ENCODE results near the gene PRLHR. TPM values are rescaled to one million over a fixed set of nuclear protein-coding genes. Genes with fewer than 3 reads are reported as not detected.

PRLHR gene
- total RNA-seq, 1 donor: not detected

DNA sequence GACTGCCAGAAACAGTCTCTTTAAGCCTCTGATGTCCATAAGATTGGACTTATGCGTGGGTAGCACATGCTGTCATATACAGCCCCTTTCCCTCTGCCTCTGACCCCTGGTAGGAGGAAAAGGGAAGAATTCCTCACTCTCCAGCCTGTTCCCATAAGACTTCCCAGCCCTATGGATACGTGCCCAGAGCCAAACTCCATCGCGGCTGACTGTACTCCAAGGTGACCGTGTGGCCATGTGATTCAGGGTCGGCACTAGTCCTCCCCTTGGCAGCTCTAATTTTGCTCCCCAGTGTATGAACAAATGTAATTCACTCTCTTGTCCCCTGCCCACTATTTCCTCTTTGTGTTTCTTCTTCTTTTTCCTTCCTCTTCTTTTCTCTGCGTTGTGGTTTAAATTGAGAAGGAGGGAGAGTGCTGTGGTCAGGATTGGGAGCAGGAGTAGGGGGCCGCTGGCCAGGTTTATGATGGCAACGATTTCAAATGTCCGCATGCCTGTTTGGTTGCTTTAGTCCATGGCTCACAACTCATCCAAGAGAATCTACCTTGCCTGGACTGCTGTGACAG is 43.8 kb downstream of the PRLHR start:
- no peaks in the 10 kb centered on the region for H3K4me1 ChIP-seq (ENCODE audit: insufficient read depth, low read length)
- H2AFZ ChIP-seq (ENCODE audit: low read length): no peak overlapping the region
- H3K4me3 ChIP-seq (ENCODE audit: insufficient read depth, low read length): no peak overlapping the region
- H4K20me1 ChIP-seq (ENCODE audit: insufficient read depth, low read length): no peaks in the 10 kb centered on the region
- H3K4me2 ChIP-seq (ENCODE audit: insufficient read depth, low read length): no peak overlapping the region
- H3K27me3 ChIP-seq (ENCODE audit: insufficient read depth, low read length): no peaks in the 10 kb centered on the region
- H3K79me2 ChIP-seq (ENCODE audit: insufficient read depth, low read length): no peaks in the 10 kb centered on the region
- no peaks in the 10 kb centered on the region for H3K36me3 ChIP-seq (ENCODE audit: insufficient read depth, low read length)
- no peak overlapping the region for H3K27ac ChIP-seq (ENCODE audit: low read depth, low read length)
- DNase-seq (ENCODE audit: insufficient read length, low spot score, missing footprints): no peak
- TF ChIP-seq, protein P1, sequence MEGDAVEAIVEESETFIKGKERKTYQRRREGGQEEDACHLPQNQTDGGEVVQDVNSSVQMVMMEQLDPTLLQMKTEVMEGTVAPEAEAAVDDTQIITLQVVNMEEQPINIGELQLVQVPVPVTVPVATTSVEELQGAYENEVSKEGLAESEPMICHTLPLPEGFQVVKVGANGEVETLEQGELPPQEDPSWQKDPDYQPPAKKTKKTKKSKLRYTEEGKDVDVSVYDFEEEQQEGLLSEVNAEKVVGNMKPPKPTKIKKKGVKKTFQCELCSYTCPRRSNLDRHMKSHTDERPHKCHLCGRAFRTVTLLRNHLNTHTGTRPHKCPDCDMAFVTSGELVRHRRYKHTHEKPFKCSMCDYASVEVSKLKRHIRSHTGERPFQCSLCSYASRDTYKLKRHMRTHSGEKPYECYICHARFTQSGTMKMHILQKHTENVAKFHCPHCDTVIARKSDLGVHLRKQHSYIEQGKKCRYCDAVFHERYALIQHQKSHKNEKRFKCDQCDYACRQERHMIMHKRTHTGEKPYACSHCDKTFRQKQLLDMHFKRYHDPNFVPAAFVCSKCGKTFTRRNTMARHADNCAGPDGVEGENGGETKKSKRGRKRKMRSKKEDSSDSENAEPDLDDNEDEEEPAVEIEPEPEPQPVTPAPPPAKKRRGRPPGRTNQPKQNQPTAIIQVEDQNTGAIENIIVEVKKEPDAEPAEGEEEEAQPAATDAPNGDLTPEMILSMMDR (IDR thresholded peaks at IDR 0.05; ENCODE audit: extremely low read depth, low read depth, low read length): no peak
- H3K9me3 ChIP-seq (ENCODE audit: low read depth, low read length): no peaks in the 10 kb centered on the region

DNA sequence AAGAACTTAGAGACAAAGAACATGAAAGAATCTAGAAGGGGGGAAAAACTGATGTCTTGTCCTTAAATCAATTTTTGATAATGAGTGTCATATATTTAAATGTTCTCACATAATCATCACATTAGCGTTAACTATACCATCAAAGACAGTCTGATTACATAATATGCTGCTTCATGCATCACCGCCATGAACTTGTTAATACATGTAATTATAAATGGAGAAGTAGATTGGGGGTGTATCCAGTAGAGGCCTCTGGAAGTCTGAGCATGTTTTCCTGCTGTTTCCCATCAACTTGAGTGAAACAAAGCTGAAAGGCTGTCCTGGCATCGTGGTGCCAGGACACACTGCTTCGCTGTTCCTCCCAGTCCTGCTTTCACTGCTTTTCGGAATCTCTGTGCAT is 48.2 kb downstream of the PRLHR start:
- TF ChIP-seq, protein P1 (IDR thresholded peaks at IDR 0.05; ENCODE audit: extremely low read depth, low read depth, low read length): no peak
- H3K9me3 ChIP-seq (ENCODE audit: low read depth, low read length): no peaks in the 10 kb centered on the region

DNA sequence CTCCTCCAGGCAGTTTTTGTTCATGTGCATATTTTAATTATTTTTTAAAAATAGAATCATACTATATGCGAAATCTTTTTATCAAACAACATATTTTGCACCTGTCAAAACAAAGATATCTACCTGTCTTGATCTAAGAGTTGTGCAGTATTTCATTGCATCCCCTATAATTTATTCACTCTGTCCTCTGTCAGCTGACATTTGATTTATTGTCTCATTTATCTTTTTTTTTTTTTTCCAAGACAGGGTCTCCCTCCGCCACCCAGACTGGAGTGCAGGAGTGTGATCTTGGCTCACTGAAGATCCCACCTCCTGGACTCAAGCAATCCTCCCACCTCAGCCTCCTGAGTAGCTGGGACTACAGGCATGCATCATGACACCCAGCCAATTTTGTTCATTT is 49.0 kb downstream of the PRLHR start:
- Histone ChIP-seq H2AFZ (ENCODE audit: low read length) (no peak overlapping the region), H3K9me3 (ENCODE audit: low read depth, low read length) (no peaks in the 10 kb centered on the region), H3K4me1 (ENCODE audit: insufficient read depth, low read length) (no peaks in the 10 kb centered on the region), H3K27ac (ENCODE audit: low read depth, low read length) (no peak overlapping the region), H3K79me2 (ENCODE audit: insufficient read depth, low read length) (no peaks in the 10 kb centered on the region), H4K20me1 (ENCODE audit: insufficient read depth, low read length) (no peaks in the 10 kb centered on the region), H3K4me2 (ENCODE audit: insufficient read depth, low read length) (no peak overlapping the region), H3K4me3 (ENCODE audit: insufficient read depth, low read length) (no peak overlapping the region), H3K27me3 (ENCODE audit: insufficient read depth, low read length) (no peaks in the 10 kb centered on the region), H3K36me3 (ENCODE audit: insufficient read depth, low read length) (no peaks in the 10 kb centered on the region)
- TF ChIP-seq, protein P1 (IDR thresholded peaks at IDR 0.05; ENCODE audit: extremely low read depth, low read depth, low read length): no peak
- no peak for DNase-seq (ENCODE audit: insufficient read length, low spot score, missing footprints)

More for the DNA sequence above, 48.2 kb downstream of the PRLHR start:
- no peak overlapping the region for H3K4me3 ChIP-seq (ENCODE audit: insufficient read depth, low read length)
- no peaks in the 10 kb centered on the region for H3K79me2 ChIP-seq (ENCODE audit: insufficient read depth, low read length)
- H3K4me1 ChIP-seq (ENCODE audit: insufficient read depth, low read length): no peaks in the 10 kb centered on the region
- no peaks in the 10 kb centered on the region for H4K20me1 ChIP-seq (ENCODE audit: insufficient read depth, low read length)
- no peak overlapping the region for H3K4me2 ChIP-seq (ENCODE audit: insufficient read depth, low read length)
- H3K36me3 ChIP-seq (ENCODE audit: insufficient read depth, low read length): no peaks in the 10 kb centered on the region
- H3K27ac ChIP-seq (ENCODE audit: low read depth, low read length): no peak overlapping the region
- no peak for DNase-seq (ENCODE audit: insufficient read length, low spot score, missing footprints)
- no peaks in the 10 kb centered on the region for H3K27me3 ChIP-seq (ENCODE audit: insufficient read depth, low read length)
- no peak overlapping the region for H2AFZ ChIP-seq (ENCODE audit: low read length)

DNA sequence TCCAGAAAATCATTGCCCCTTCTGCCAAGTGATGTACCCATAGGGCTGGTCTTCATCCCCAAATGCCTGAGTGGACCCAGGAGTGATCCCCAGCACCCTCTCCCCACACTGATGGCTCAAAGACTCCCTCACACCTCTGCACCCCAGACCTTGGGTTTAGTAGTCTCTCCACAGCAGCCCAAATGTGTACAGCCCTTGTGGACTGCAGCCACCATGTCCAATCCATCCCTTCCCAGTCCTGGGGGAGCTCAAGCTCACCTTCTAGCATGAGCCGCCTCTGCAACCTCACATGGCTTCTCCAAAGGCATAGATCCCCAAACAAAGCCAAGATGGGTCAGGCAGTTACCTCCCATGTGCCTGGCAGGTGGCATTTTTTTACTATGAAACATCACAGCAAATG is 50.1 kb downstream of the PRLHR start:
- Histone ChIP-seq H3K36me3 (ENCODE audit: insufficient read depth, low read length) (no peaks in the 10 kb centered on the region), H3K27ac (ENCODE audit: low read depth, low read length) (no peak overlapping the region)
- DNase-seq (ENCODE audit: insufficient read length, low spot score, missing footprints): no peak

More for the DNA sequence above, 50.1 kb downstream of the PRLHR start:
- Histone ChIP-seq H3K27me3 (ENCODE audit: insufficient read depth, low read length) (no peaks in the 10 kb centered on the region), H3K79me2 (ENCODE audit: insufficient read depth, low read length) (no peaks in the 10 kb centered on the region), H4K20me1 (ENCODE audit: insufficient read depth, low read length) (no peaks in the 10 kb centered on the region), H3K9me3 (ENCODE audit: low read depth, low read length) (no peaks in the 10 kb centered on the region), H3K4me3 (ENCODE audit: insufficient read depth, low read length) (no peak overlapping the region), H2AFZ (ENCODE audit: low read length) (no peak overlapping the region), H3K4me2 (ENCODE audit: insufficient read depth, low read length) (no peak overlapping the region), H3K4me1 (ENCODE audit: insufficient read depth, low read length) (no peaks in the 10 kb centered on the region)
- TF ChIP-seq, protein P1 (IDR thresholded peaks at IDR 0.05; ENCODE audit: extremely low read depth, low read depth, low read length): no peak
